ENCODE results near the gene STRN.

GRCh38 chr2:36859366-36859792 is 107.0 kb downstream of the STRN start:
- TF ChIP-seq, protein P1, sequence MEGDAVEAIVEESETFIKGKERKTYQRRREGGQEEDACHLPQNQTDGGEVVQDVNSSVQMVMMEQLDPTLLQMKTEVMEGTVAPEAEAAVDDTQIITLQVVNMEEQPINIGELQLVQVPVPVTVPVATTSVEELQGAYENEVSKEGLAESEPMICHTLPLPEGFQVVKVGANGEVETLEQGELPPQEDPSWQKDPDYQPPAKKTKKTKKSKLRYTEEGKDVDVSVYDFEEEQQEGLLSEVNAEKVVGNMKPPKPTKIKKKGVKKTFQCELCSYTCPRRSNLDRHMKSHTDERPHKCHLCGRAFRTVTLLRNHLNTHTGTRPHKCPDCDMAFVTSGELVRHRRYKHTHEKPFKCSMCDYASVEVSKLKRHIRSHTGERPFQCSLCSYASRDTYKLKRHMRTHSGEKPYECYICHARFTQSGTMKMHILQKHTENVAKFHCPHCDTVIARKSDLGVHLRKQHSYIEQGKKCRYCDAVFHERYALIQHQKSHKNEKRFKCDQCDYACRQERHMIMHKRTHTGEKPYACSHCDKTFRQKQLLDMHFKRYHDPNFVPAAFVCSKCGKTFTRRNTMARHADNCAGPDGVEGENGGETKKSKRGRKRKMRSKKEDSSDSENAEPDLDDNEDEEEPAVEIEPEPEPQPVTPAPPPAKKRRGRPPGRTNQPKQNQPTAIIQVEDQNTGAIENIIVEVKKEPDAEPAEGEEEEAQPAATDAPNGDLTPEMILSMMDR (IDR thresholded peaks at IDR 0.05): no peak
- TF ChIP-seq POLR2A (IDR thresholded peaks at IDR 0.05): no peak

Measured in thyroid gland (tissue), 4 donors.